Muscle of leg (tissue), 11 donors: ENCODE data around the gene OR9A4. TPM values are rescaled to one million over a fixed set of nuclear protein-coding genes. Genes with fewer than 3 reads are reported as not detected.

Experiments used
- DNase-seq: peaks from one replicate; pipeline ENCODE4 v3.0.0; 2013
- H3K27ac ChIP-seq: one replicate; pipeline ENCODE4 v1.5.1; 2013; ENCODE audit warnings: mild to moderate bottlenecking, low read length, control low read depth
- H3K27me3 ChIP-seq: one replicate; pipeline ENCODE4 v1.6.1; 2013; ENCODE audit warnings: low read length; ENCODE audit not compliant: control insufficient read depth, insufficient read depth
- H3K36me3 ChIP-seq: one replicate; pipeline ENCODE4 v1.6.1; 2013; ENCODE audit warnings: low read length; ENCODE audit not compliant: control insufficient read depth, insufficient read depth
- H3K4me1 ChIP-seq: one replicate; pipeline ENCODE4 v1.6.1; 2013; ENCODE audit warnings: low read length; ENCODE audit not compliant: control insufficient read depth, insufficient read depth
- H3K4me3 ChIP-seq: one replicate; pipeline ENCODE4 v1.5.1; 2013; ENCODE audit warnings: low read length, control low read depth
- H3K9me3 ChIP-seq: replicated peaks from 2 replicates; pipeline ENCODE4 v1.6.1; 2013; ENCODE audit warnings: low read depth, low read length; ENCODE audit not compliant: control insufficient read depth
- WGBS: methylation state at CpG from one replicate; pipeline ENCODE4 v1.1.5; 2013; ENCODE audit warnings: missing lambda C conversion rate; ENCODE audit not compliant: insufficient coverage; 5-methylcytosine and 5-hydroxymethylcytosine counted together
- polyA plus RNA-seq, 8 donors: library from polyadenylated mRNA; unstranded; fragments of 120-200 nt; gene quantifications; one replicate each; pipeline versions ENCODE4 v1.2.1 to v1.2.3, GENCODE V29; 2013; ENCODE audit warnings: inconsistent platforms in 1 of 8, low replicate concordance in 1 of 8; ENCODE audit not compliant: insufficient read length in 8 of 8, insufficient read depth in 1 of 8
- total RNA-seq: library from RNA; stranded (reverse); fragments of 120-200 nt; gene quantifications from one replicate; pipeline ENCODE4 v1.2.4, GENCODE V29; 2013

Gene OR9A4
- total and polyA plus RNA-seq, 9 donors = 0.21 TPM; not detected in 8

DNA sequence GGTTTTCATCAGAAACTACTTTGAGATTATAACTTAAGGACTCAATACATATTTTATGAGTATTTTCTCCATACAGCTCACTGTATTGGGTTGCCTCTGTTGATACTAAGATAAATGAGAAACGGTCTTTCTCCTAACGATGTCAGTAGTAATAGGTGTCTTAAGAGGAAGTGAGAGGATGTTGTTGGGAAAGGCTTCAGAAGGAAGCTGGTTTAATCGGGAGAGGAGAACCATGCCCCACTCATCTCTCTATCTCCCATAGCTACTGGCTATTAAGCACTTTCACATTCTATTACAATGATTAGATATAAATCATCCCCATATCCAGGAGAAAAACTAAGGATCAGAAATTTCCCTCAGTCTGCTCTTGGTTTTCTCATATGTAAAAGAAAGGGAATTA lies 28.6 kb downstream of the OR9A4 start:
- no peaks in the 10 kb centered on the region for H3K27me3 ChIP-seq
- H3K9me3 ChIP-seq = peaks cover 4% of the 10 kb centered on the region
- H3K36me3 ChIP-seq = no peaks in the 10 kb centered on the region
- DNase-seq = no peak
- no CpG with 5 or more reads among the region's 3 CpGs for WGBS
- no peaks in the 10 kb centered on the region for H3K4me1 ChIP-seq
- no peak overlapping the region for H3K4me3 ChIP-seq
- no peak overlapping the region for H3K27ac ChIP-seq

DNA sequence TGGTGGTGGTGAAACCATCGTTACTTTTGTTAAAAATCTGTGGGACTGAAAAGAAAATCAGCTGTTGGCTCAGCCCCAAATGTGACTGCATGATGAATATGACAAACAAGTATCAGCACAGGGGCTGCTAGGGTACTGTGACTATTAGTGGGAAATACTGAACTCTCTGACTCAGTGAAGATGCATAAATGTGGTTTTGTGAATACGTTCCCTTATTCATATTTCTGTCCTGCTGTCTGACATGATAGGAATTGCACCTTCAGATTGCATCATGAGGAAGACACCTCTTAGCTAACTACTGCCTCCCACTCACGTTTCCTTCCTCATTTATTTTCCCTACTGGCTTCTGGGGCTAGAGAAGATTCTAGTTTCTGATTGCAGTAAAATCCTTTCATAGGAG lies 29.2 kb downstream of the OR9A4 start:
- Histone ChIP-seq H3K4me1 (no peaks in the 10 kb centered on the region), H3K9me3 (peaks cover 4% of the 10 kb centered on the region), H3K27me3 (no peaks in the 10 kb centered on the region), H3K27ac (no peak overlapping the region), H3K36me3 (no peaks in the 10 kb centered on the region), H3K4me3 (no peak overlapping the region)
- 58% methylated on average over 1 of the region's 3 CpGs for WGBS
- peak; percentile 14 for DNase-seq

DNA sequence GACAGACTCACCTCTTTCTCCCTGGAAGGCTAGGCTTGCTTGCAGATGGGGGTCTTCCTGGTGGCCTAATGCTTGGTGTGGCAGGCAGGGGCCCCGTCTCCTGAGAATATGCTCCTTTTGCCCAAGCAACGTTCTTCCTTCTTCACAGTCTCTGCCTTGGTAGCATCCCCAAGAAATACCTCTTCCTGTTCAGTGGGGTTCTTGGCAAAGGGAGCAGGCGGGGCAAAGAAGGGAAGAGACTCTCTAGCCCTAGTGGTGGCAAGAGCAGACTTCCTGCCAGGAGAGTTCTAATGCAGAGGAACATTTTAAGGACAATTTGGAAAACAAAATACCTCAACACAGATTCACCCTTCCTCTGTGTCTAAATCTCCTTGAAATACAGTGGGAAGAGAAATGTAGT lies 30.6 kb downstream of the OR9A4 start, which contains the start of gene CLEC5A:
Gene CLEC5A (minus strand): TSS at position 179 of the 400 bp plus-strand sequence. CDS start 682 bp downstream, outside the sequence.
- Histone ChIP-seq H3K4me3 (no peak within 1 kb of the TSS), H3K27ac (no peak within 1 kb of the TSS), H3K9me3 (peaks cover 3% of the 10 kb centered on the region), H3K27me3 (no peaks in the 10 kb centered on the region), H3K36me3 (no peaks in the 10 kb centered on the region), H3K4me1 (no peaks in the 10 kb centered on the region)
- DNase-seq = no peak
- WGBS = no CpG with 5 or more reads among the region's 3 CpGs

DNA sequence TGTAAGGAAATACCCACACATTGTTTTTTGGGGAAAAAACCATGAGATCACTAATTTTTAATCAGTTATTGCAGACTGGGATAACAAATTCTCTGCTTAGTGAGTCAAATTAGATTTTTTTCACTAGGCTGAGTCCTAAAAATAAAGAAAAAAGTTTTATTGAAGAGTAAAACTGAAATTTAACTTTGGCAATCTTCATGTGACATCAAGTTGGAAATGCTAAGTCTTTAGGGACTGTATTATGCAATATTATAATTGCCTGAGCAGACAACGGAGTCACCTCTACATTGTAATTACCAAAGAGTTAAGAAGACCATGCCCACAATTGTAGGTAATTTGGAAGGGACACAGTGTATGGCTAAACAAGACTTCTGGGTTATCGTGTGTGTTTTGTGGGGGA lies 32.8 kb downstream of the OR9A4 start:
- H3K9me3 ChIP-seq = no peaks in the 10 kb centered on the region
- H3K4me3 ChIP-seq = no peak overlapping the region
- no peak for DNase-seq
- no peaks in the 10 kb centered on the region for H3K4me1 ChIP-seq
- no peaks in the 10 kb centered on the region for H3K27me3 ChIP-seq
- no peak overlapping the region for H3K27ac ChIP-seq
- WGBS = 100% methylated on average over 1 of the region's 2 CpGs
- H3K36me3 ChIP-seq = no peaks in the 10 kb centered on the region

DNA sequence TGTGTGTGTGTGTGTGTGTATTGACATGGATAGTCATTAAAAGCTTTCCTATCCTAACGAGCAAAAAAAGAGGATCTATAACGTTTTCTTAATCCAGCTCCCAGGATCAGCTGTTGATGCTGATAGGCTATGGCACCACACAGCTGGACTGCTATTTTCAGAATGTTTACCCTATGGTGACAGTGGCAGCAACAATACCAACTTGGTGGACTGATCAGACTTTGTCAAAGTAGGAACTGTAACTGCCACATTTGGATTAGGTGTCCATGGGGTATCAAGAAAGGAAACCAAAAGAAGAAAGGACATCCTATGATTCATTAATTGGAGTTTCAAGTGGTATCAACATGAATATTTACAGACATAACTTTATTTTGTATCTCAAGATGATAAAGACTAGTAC lies 33.3 kb downstream of the OR9A4 start:
- no peaks in the 10 kb centered on the region for H3K36me3 ChIP-seq
- H3K27ac ChIP-seq = no peak overlapping the region
- no peaks in the 10 kb centered on the region for H3K9me3 ChIP-seq
- no peak for DNase-seq
- H3K27me3 ChIP-seq = no peaks in the 10 kb centered on the region
- no peaks in the 10 kb centered on the region for H3K4me1 ChIP-seq
- WGBS = 60% methylated on average over 1 of the region's 2 CpGs
- no peak overlapping the region for H3K4me3 ChIP-seq

DNA sequence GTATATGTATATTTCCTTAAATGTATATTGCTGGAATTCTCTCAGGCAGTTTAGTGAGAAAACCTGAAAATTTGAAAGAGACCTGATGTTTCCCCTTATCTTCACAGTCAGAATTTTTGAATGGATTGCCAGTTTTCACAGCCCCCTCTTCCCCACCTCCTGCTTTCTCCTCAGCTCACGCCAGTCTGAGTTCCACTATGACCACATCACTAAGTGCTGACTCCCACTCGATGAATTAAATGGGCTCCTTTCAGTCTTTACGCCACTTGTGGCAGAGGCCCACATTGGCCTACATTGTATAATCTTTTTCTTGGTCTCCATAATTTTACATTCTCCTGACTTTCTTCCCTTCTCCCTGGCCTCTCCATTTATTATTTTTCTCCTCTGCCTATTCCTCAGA lies 33.7 kb downstream of the OR9A4 start:
- DNase-seq = no peak
- 75% methylated on average over 3 of the region's 3 CpGs for WGBS

DNA sequence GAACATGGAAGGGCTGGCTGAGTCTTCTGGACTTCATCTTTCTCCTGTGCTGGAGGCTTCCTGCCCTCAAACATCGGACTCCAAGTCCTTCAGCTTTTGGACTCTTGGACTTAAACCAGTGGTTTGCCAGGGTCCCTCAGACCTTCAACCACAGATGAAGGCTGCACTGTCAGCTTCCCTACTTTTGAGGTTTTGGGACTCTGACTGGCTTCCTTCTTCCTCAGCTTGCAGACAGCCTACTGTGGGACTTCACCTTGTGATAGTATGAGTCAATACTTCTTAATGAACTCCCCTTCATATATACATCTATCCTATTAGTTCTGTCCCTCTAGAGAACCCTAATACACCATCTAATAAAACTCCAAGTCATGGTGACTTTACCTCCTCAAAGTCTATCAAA lies 34.6 kb downstream of the OR9A4 start:
- WGBS = 100% methylated on average over 1 of the region's 1 CpG
- no peak overlapping the region for H3K4me3 ChIP-seq
- H3K36me3 ChIP-seq = no peaks in the 10 kb centered on the region
- H3K27me3 ChIP-seq = no peaks in the 10 kb centered on the region
- no peaks in the 10 kb centered on the region for H3K4me1 ChIP-seq
- no peaks in the 10 kb centered on the region for H3K9me3 ChIP-seq
- no peak for DNase-seq
- H3K27ac ChIP-seq = no peak overlapping the region

More for the DNA sequence above, 33.7 kb downstream of the OR9A4 start:
- H3K4me3 ChIP-seq = no peak overlapping the region
- no peaks in the 10 kb centered on the region for H3K9me3 ChIP-seq
- H3K36me3 ChIP-seq = no peaks in the 10 kb centered on the region
- no peaks in the 10 kb centered on the region for H3K27me3 ChIP-seq
- no peaks in the 10 kb centered on the region for H3K4me1 ChIP-seq
- H3K27ac ChIP-seq = no peak overlapping the region

DNA sequence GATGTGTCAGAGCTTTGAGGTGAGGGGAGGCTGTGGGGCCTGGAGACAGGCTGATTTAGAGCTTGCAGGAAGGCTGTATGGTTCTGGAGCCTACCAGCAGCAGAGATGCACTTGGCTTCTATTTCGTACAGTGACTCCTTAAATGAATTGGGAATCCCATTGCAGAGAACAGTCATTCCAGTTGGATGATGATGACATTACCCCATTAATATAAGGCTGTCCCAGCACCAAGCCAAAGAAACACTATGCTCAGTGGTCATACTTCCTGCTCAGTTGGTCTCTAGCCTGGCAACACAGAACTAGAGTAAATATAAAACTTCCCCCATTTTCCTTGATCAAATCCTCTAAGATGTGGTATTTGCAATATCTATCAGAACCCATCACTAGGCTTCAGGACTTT lies 36.3 kb downstream of the OR9A4 start:
- Histone ChIP-seq H3K27me3 (no peaks in the 10 kb centered on the region), H3K9me3 (no peaks in the 10 kb centered on the region), H3K27ac (no peak overlapping the region), H3K4me1 (no peaks in the 10 kb centered on the region), H3K4me3 (no peak overlapping the region), H3K36me3 (no peaks in the 10 kb centered on the region)
- no peak for DNase-seq
- WGBS = no CpG with 5 or more reads among the region's 1 CpG

DNA sequence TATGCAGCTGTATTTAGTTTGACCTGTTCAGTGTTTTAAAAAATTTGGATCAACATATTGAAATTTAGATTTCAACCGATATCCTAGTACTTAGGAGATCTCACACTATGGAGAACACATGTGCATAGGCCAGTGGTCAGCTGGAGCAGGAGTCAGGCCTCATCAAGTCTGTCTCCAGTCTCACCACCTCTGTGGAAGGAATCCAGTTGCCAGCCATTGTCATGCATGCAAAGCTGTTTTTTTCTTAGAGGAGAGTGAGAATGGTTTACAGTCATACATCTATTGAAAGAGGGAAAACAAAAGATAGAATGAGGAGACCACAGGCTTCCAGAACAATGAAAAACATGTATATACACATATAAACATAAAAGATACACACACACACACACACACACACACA lies 38.1 kb downstream of the OR9A4 start:
- WGBS = no CpG with 5 or more reads among the region's 1 CpG
- no peaks in the 10 kb centered on the region for H3K9me3 ChIP-seq
- H3K36me3 ChIP-seq = no peaks in the 10 kb centered on the region
- no peak overlapping the region for H3K4me3 ChIP-seq
- no peaks in the 10 kb centered on the region for H3K4me1 ChIP-seq
- no peak for DNase-seq
- H3K27ac ChIP-seq = no peak overlapping the region
- H3K27me3 ChIP-seq = no peaks in the 10 kb centered on the region

DNA sequence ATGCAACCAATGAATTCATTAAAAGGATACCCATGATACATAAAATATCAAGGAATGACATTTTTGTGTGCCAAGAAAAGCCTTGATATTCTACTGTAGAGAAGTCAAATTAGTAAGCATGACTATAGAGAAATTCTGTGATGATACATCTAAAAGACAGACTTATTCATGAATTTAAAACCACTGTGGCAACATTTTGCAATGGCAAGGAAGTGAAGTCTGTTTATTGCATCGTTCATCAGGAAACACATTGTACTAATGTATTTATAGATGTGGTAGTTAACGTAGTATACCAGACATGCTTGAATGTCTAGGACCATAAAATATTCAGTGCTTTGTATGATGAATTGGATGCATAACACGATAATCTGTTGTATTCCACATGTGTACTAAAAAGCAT lies 39.9 kb downstream of the OR9A4 start:
- no CpG with 5 or more reads among the region's 3 CpGs for WGBS
- H3K4me3 ChIP-seq = no peak overlapping the region
- H3K9me3 ChIP-seq = no peaks in the 10 kb centered on the region
- no peaks in the 10 kb centered on the region for H3K27me3 ChIP-seq
- H3K27ac ChIP-seq = no peak overlapping the region
- H3K4me1 ChIP-seq = no peaks in the 10 kb centered on the region
- DNase-seq = peak; percentile 48
- H3K36me3 ChIP-seq = no peaks in the 10 kb centered on the region

DNA sequence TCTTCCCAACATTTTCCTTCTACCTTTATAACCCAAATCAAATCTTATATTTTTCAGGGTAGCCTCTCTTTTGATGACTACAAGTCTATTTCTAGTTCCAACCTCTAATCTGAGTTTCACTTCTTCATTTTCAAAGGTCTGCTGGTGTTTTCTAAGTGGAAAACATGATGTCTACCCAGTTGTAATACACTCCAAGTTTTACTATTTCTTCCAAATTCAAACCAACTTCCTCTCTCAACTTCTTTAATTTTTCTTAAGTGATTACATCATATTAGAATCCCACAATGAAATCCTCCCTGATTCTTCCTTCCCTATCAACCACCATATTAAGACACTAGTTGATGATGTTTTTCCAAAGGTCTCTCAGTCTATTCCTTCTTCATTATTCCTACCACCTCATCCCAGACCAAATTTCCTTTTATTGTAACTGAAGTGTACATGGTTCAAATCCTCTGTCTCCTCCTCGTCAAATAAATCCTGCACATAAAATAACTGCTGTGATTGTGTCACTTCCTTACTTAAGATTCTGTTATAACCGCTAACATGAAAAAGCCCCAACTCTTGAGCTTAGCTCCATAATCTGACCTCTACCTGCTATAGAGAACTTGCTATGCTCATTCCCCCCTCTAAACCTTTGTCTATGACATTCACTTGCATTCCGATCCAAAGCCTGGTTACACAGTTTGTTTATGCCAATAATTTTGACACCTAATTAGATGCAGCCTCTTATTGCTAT lies 44.7 kb downstream of the OR9A4 start:
- peak; percentile 60 for DNase-seq
- H3K9me3 ChIP-seq = peaks cover 5% of the 10 kb centered on the region
- 57% methylated on average over 2 of the region's 3 CpGs for WGBS
- no peak overlapping the region for H3K4me3 ChIP-seq
- no peaks in the 10 kb centered on the region for H3K4me1 ChIP-seq
- no peaks in the 10 kb centered on the region for H3K36me3 ChIP-seq
- H3K27me3 ChIP-seq = no peaks in the 10 kb centered on the region
- H3K27ac ChIP-seq = no peak overlapping the region
